ENCODE results near the gene GP1BB. TPM values are rescaled to one million over a fixed set of nuclear protein-coding genes. Genes with fewer than 3 reads are reported as not detected.

GP1BB gene
- polyA plus RNA-seq, 1 donor from 2014 or later = 42.0 TPM

GRCh38 chr22:19679522-19680101, 43.7 kb upstream of the GP1BB start:
- Histone ChIP-seq H3K27ac (ENCODE audit: low read length) (no peak overlapping the region), H3K36me3 (ENCODE audit: insufficient read depth, low read length) (no peaks in the 10 kb centered on the region), H3K4me2 (ENCODE audit: low read length) (no peak overlapping the region), H3K9me2 (ENCODE audit: insufficient read depth, low read length) (no peaks in the 10 kb centered on the region), H3K79me2 (replicated peaks; ENCODE audit: insufficient read depth, low read length) (no peaks in the 10 kb centered on the region), H2AFZ (ENCODE audit: low read depth, low read length) (no peak overlapping the region), H3K4me3 (ENCODE audit: low read length) (no peak overlapping the region), H3F3A (ENCODE audit: insufficient read depth, low read length, poor library complexity, severe bottlenecking) (no peaks in the 10 kb centered on the region), H3K9me3 (ENCODE audit: low read length) (no peaks in the 10 kb centered on the region), H3K27me3 (ENCODE audit: insufficient read depth, low read depth, low read length) (no peaks in the 10 kb centered on the region), H3K9ac (ENCODE audit: low read length) (no peak overlapping the region), H4K20me1 (ENCODE audit: insufficient read depth) (no peaks in the 10 kb centered on the region)
- TF ChIP-seq RAD21 (conservative IDR thresholded peaks at IDR 0.05) (no peak), REST (IDR thresholded peaks at IDR 0.05; ENCODE audit: borderline replicate concordance) (no peak), SMC3 (conservative IDR thresholded peaks at IDR 0.05; ENCODE audit: poor library complexity) (no peak), TAF1 (IDR thresholded peaks at IDR 0.05; ENCODE audit: low read depth) (no peak), EP300 (conservative IDR thresholded peaks at IDR 0.05; ENCODE audit: poor library complexity, severe bottlenecking) (no peak), MXI1 (conservative IDR thresholded peaks at IDR 0.05; ENCODE audit: poor library complexity, severe bottlenecking) (no peak), EZH2 (IDR thresholded peaks at IDR 0.05; ENCODE audit: borderline replicate concordance, insufficient read depth, low read length, poor library complexity, severe bottlenecking) (no peak), POLR2AphosphoS5 (IDR thresholded peaks at IDR 0.05) (no peak), CTCF (IDR thresholded peaks at IDR 0.05; ENCODE audit: poor library complexity, severe bottlenecking) (no peak)

- H3K9me2 ChIP-seq (ENCODE audit: insufficient read depth, low read length) = no peaks in the 10 kb centered on the region
- H4K20me1 ChIP-seq (ENCODE audit: insufficient read depth) = no peaks in the 10 kb centered on the region
- H2AFZ ChIP-seq (ENCODE audit: low read depth, low read length) = no peak overlapping the region
- TF ChIP-seq TAF1 (IDR thresholded peaks at IDR 0.05; ENCODE audit: low read depth) (no peak), EP300 (conservative IDR thresholded peaks at IDR 0.05; ENCODE audit: poor library complexity, severe bottlenecking) (no peak)
- H3K79me2 ChIP-seq (replicated peaks; ENCODE audit: insufficient read depth, low read length) = no peaks in the 10 kb centered on the region
- H3K36me3 ChIP-seq (ENCODE audit: insufficient read depth, low read length) = no peaks in the 10 kb centered on the region
- no peak overlapping the region for H3K9ac ChIP-seq (ENCODE audit: low read length)
- H3K4me3 ChIP-seq (ENCODE audit: low read length) = no peak overlapping the region
- H3K9me3 ChIP-seq (ENCODE audit: low read length) = no peaks in the 10 kb centered on the region
- no peaks in the 10 kb centered on the region for H3K27me3 ChIP-seq (ENCODE audit: insufficient read depth, low read depth, low read length)
- no peak overlapping the region for H3K4me2 ChIP-seq (ENCODE audit: low read length)
- H3F3A ChIP-seq (ENCODE audit: insufficient read depth, low read length, poor library complexity, severe bottlenecking) = no peaks in the 10 kb centered on the region
- H3K27ac ChIP-seq (ENCODE audit: low read length) = no peak overlapping the region
Observed at GRCh38 chr22:19680287-19680881, 43.0 kb upstream of the GP1BB start.
